MCF 10A (cell line): ENCODE results near the gene DHDDS. TPM values are rescaled to one million over a fixed set of nuclear protein-coding genes. Genes with fewer than 3 reads are reported as not detected.

Experiments used
- total RNA-seq: library from RNA; stranded (reverse); gene quantifications from 2 replicates; pipeline ENCODE4 v1.2.3, GENCODE V29; 2022

DHDDS gene
- total RNA-seq, 1 experiment from 2014 or later, result 48.2 TPM

Other genes starting within 250 kb of the DHDDS start
- not detected in 2 replicates for gene CATSPER4, start 241.7 kb upstream of the DHDDS start, total RNA-seq
- gene CEP85, start 198.1 kb upstream of the DHDDS start, total RNA-seq, result 11.1 and 12.2 TPM in 2 replicates
- gene SH3BGRL3, start 152.2 kb upstream of the DHDDS start, total RNA-seq, result 133 and 170 TPM in 2 replicates
- 17.7 and 20.3 TPM in 2 replicates for gene UBXN11, start 125.7 kb upstream of the DHDDS start, total RNA-seq
- gene CD52, start 114.4 kb upstream of the DHDDS start, total RNA-seq, result not detected in 2 replicates
- 8.6 and 14.2 TPM in 2 replicates for gene CRYBG2, start 78.2 kb upstream of the DHDDS start, total RNA-seq
- gene ZNF683, start 59.6 kb upstream of the DHDDS start, total RNA-seq, result not detected in 2 replicates
- gene LIN28A, start 21.5 kb upstream of the DHDDS start, total RNA-seq, result not detected in 2 replicates
- 302 and 364 TPM in 2 replicates for gene HMGN2, start 40.1 kb downstream of the DHDDS start, total RNA-seq
- gene RPS6KA1, start 97.4 kb downstream of the DHDDS start, total RNA-seq, result 43.9 and 50.9 TPM in 2 replicates